ENCODE results near the gene EXOSC5. TPM values are rescaled to one million over a fixed set of nuclear protein-coding genes. Genes with fewer than 3 reads are reported as not detected.

EXOSC5 gene
- total RNA-seq, 2 experiments from 2014 or later = 47.5 to 51.7 TPM

- H3K27me3 Mint-ChIP-seq (ENCODE audit: low read depth) = no peaks in the 10 kb centered on the region
- no peak for DNase-seq
- H3K4me3 Mint-ChIP-seq = peak overlapping the region; percentile 68
- H3K9me3 Mint-ChIP-seq = no peaks in the 10 kb centered on the region
- CTCF ChIA-PET = interaction anchor here (3.0 kb wide), 1 partner anchor 7 kb away, joined by 19 read pairs; the partner anchor contains the start of gene B9D2
- H3K4me1 Mint-ChIP-seq (ENCODE audit: low read depth) = peaks cover 54% of the 10 kb centered on the region
- H3K36me3 Mint-ChIP-seq (ENCODE audit: low read depth) = peaks cover 6% of the 10 kb centered on the region
- H3K27ac Mint-ChIP-seq = peak overlapping the region; percentile 96
- intact Hi-C loops (cut with micrococcal nuclease) = loop anchor here (10.0 kb wide), 2 partner anchors 527 to 743 kb away; partner anchors contain the start of gene ARHGEF1
Measured at GRCh38 chr19:41357746-41358145, 39.4 kb downstream of the EXOSC5 start.

- CTCF ChIA-PET = interaction anchor here (0.7 to 3.0 kb wide), 4 partner anchors 8 to 49 kb away, joined by 3 to 19 read pairs (median 4); partner anchors contain the start of gene B9D2
- H3K27ac Mint-ChIP-seq = peak overlapping the region; percentile 96
- H3K9me3 Mint-ChIP-seq = no peaks in the 10 kb centered on the region
- no peaks in the 10 kb centered on the region for H3K27me3 Mint-ChIP-seq (ENCODE audit: low read depth)
- H3K4me3 Mint-ChIP-seq = peak overlapping the region; percentile 68
- peak; percentile 75 for DNase-seq
- peaks cover 8% of the 10 kb centered on the region for H3K36me3 Mint-ChIP-seq (ENCODE audit: low read depth)
- intact Hi-C loops (cut with micrococcal nuclease) = loop anchor here (10.0 kb wide), 2 partner anchors 528 to 742 kb away; partner anchors contain the start of gene ARHGEF1
- H3K4me1 Mint-ChIP-seq (ENCODE audit: low read depth) = peaks cover 49% of the 10 kb centered on the region
Measured at GRCh38 chr19:41356984-41357739, 40.0 kb downstream of the EXOSC5 start.

GRCh38 chr19:41355802-41356201, 41.4 kb downstream of the EXOSC5 start:
- DNase-seq = no peak
- Mint-ChIP-seq H3K9me3 (no peaks in the 10 kb centered on the region), H3K27ac (peak overlapping the region; percentile 96), H3K4me1 (ENCODE audit: low read depth) (peaks cover 47% of the 10 kb centered on the region), H3K4me3 (peak overlapping the region; percentile 57), H3K27me3 (ENCODE audit: low read depth) (no peaks in the 10 kb centered on the region), H3K36me3 (ENCODE audit: low read depth) (peaks cover 15% of the 10 kb centered on the region)
- intact Hi-C loops (cut with micrococcal nuclease) = loop anchor here (10.0 kb wide), 2 partner anchors 529 to 741 kb away; partner anchors contain the start of gene ARHGEF1
- CTCF ChIA-PET = interaction anchor here (1.0 to 3.0 kb wide), 4 partner anchors 9 to 83 kb away, joined by 3 to 19 read pairs (median 3); partner anchors contain the start of gene B9D2

DNA sequence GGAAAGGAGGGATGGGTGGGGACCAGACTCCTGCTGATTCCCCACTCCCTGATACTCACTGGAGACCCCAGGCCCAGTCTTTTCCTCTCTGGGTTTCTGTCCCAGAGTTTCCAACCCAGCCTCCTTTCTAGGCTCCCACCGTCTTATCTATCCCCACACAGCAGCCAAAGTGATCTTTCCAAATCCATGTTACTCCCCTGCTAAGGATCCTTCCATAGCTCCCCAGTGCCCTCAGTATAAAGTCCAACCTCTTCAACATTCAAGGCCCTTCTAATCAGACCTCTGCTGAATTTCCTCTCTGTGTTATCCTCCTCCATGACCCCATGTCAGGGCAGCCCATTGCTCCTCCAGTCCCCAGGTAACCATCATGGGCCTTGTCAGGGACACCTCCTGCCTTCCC, 42.1 kb downstream of the EXOSC5 start:
- H3K36me3 Mint-ChIP-seq (ENCODE audit: low read depth) = peaks cover 17% of the 10 kb centered on the region

GRCh38 chr19:41354343-41354953, 42.7 kb downstream of the EXOSC5 start:
- CTCF ChIA-PET = interaction anchor here (1.1 to 3.4 kb wide), 3 partner anchors 10 to 85 kb away, joined by 3 to 19 read pairs (median 14); partner anchors contain the start of gene B9D2
- H3K27me3 Mint-ChIP-seq (ENCODE audit: low read depth) = no peaks in the 10 kb centered on the region
- H3K36me3 Mint-ChIP-seq (ENCODE audit: low read depth) = peaks cover 21% of the 10 kb centered on the region

More for the DNA sequence above, 42.1 kb downstream of the EXOSC5 start:
- CTCF ChIA-PET = interaction anchor here (1.0 to 3.0 kb wide), 3 partner anchors 10 to 84 kb away, joined by 3 to 19 read pairs (median 3); partner anchors contain the start of gene B9D2
- intact Hi-C loops (cut with micrococcal nuclease) = loop anchor here (10.0 kb wide), 2 partner anchors 530 to 740 kb away; partner anchors contain the start of gene ARHGEF1
- no peaks in the 10 kb centered on the region for H3K27me3 Mint-ChIP-seq (ENCODE audit: low read depth)
- H3K9me3 Mint-ChIP-seq = no peaks in the 10 kb centered on the region
- H3K4me3 Mint-ChIP-seq = peak overlapping the region; percentile 87
- peak overlapping the region; percentile 96 for H3K27ac Mint-ChIP-seq
- no peak for DNase-seq
- H3K4me1 Mint-ChIP-seq (ENCODE audit: low read depth) = peaks cover 51% of the 10 kb centered on the region

GRCh38 chr19:41353466-41354342, 43.5 kb downstream of the EXOSC5 start, which contains the start of gene TGFB1:
TSS of gene TGFB1 (minus strand) at chr19:41353922. CDS start at chr19:41353044, 878 bp downstream.
- CTCF ChIA-PET = interaction anchor here (3.4 kb wide), 1 partner anchor 11 kb away, joined by 14 read pairs; the partner anchor contains the start of gene B9D2
- peak within 1 kb of the TSS; percentile 91 for H3K4me3 Mint-ChIP-seq

More at GRCh38 chr19:41354343-41354953, 42.7 kb downstream of the EXOSC5 start:
- Mint-ChIP-seq H3K9me3 (no peaks in the 10 kb centered on the region), H3K4me3 (peak overlapping the region; percentile 87), H3K4me1 (ENCODE audit: low read depth) (peaks cover 52% of the 10 kb centered on the region), H3K27ac (peak overlapping the region; percentile 93)
- intact Hi-C loops (cut with micrococcal nuclease) = loop anchor here (1.0 to 10.0 kb wide), 6 partner anchors 45 to 740 kb away; partner anchors contain the start of genes ARHGEF1, COQ8B, DMAC2 and ITPKC
- no peak for DNase-seq

DNA sequence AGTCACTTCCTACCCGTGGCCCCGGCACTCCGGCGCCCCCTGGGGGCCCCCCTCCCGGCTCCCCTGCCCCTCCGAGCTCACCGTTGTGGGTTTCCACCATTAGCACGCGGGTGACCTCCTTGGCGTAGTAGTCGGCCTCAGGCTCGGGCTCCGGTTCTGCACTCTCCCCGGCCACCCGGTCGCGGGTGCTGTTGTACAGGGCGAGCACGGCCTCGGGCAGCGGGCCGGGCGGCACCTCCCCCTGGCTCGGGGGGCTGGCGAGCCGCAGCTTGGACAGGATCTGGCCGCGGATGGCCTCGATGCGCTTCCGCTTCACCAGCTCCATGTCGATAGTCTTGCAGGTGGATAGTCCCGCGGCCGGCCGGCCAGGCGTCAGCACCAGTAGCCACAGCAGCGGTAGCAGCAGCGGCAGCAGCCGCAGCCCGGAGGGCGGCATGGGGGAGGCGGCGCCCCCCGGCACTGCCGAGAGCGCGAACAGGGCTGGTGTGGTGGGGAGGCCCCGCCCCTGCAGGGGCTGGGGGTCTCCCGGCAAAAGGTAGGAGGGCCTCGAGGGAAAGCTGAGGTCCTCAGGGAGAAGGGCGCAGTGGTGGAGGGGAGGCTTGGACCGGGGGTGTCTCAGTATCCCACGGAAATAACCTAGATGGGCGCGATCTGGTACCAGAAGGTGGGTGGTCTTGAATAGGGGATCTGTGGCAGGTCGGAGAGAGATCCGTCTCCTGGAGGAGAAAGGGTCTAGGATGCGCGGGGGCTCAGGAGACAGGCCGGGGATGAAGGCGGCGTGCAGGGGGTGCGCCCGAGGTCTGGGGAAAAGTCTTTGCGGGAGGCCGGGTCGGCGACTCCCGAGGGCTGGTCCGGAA, 44.3 kb downstream of the EXOSC5 start:
- no peaks in the 10 kb centered on the region for H3K27me3 Mint-ChIP-seq (ENCODE audit: low read depth)
- H3K27ac Mint-ChIP-seq = peak overlapping the region; percentile 97
- peaks cover 32% of the 10 kb centered on the region for H3K36me3 Mint-ChIP-seq (ENCODE audit: low read depth)
- H3K4me1 Mint-ChIP-seq (ENCODE audit: low read depth) = peaks cover 56% of the 10 kb centered on the region
- intact Hi-C loops (cut with micrococcal nuclease) = loop anchor here (1.0 to 10.0 kb wide), 9 partner anchors 10 to 738 kb away; partner anchors contain the start of genes ARHGEF1, BCKDHA, COQ8B and DMAC2
- peaks cover 2% of the 10 kb centered on the region for H3K9me3 Mint-ChIP-seq
- peak overlapping the region; percentile 91 for H3K4me3 Mint-ChIP-seq
- DNase-seq = peak; percentile 81
- CTCF ChIA-PET = interaction anchor here (0.9 to 3.4 kb wide), 5 partner anchors 12 to 89 kb away, joined by 3 to 14 read pairs (median 3); partner anchors contain the start of genes B9D2 and DMAC2

More at GRCh38 chr19:41353466-41354342, 43.5 kb downstream of the EXOSC5 start, which contains the start of gene TGFB1:
- Mint-ChIP-seq H3K27me3 (ENCODE audit: low read depth) (no peaks in the 10 kb centered on the region), H3K36me3 (ENCODE audit: low read depth) (peaks cover 28% of the 10 kb centered on the region), H3K27ac (peak within 1 kb of the TSS; percentile 97), H3K9me3 (no peaks in the 10 kb centered on the region), H3K4me1 (ENCODE audit: low read depth) (peaks cover 60% of the 10 kb centered on the region)
- intact Hi-C loops (cut with micrococcal nuclease) = loop anchor here (1.0 to 10.0 kb wide), 10 partner anchors 10 to 739 kb away; partner anchors contain the start of genes ARHGEF1, BCKDHA, COQ8B and DMAC2
- DNase-seq = peak; percentile 94

- Mint-ChIP-seq H3K9me3 (peaks cover 2% of the 10 kb centered on the region), H3K4me1 (ENCODE audit: low read depth) (peaks cover 51% of the 10 kb centered on the region), H3K4me3 (peak overlapping the region; percentile 91), H3K27me3 (ENCODE audit: low read depth) (no peaks in the 10 kb centered on the region), H3K36me3 (ENCODE audit: low read depth) (peaks cover 35% of the 10 kb centered on the region), H3K27ac (peak overlapping the region; percentile 97)
- CTCF ChIA-PET = interaction anchor here (0.7 to 3.4 kb wide), 7 partner anchors 12 to 197 kb away, joined by 3 to 14 read pairs (median 3); partner anchors contain the start of genes B9D2 and DMAC2
- no peak for DNase-seq
- intact Hi-C loops (cut with micrococcal nuclease) = loop anchor here (5.0 to 10.0 kb wide), 5 partner anchors 85 to 737 kb away; partner anchors contain the start of genes ARHGEF1, COQ8B, DMAC2 and ITPKC
Measured at GRCh38 chr19:41352279-41352608, 44.9 kb downstream of the EXOSC5 start.

DNA sequence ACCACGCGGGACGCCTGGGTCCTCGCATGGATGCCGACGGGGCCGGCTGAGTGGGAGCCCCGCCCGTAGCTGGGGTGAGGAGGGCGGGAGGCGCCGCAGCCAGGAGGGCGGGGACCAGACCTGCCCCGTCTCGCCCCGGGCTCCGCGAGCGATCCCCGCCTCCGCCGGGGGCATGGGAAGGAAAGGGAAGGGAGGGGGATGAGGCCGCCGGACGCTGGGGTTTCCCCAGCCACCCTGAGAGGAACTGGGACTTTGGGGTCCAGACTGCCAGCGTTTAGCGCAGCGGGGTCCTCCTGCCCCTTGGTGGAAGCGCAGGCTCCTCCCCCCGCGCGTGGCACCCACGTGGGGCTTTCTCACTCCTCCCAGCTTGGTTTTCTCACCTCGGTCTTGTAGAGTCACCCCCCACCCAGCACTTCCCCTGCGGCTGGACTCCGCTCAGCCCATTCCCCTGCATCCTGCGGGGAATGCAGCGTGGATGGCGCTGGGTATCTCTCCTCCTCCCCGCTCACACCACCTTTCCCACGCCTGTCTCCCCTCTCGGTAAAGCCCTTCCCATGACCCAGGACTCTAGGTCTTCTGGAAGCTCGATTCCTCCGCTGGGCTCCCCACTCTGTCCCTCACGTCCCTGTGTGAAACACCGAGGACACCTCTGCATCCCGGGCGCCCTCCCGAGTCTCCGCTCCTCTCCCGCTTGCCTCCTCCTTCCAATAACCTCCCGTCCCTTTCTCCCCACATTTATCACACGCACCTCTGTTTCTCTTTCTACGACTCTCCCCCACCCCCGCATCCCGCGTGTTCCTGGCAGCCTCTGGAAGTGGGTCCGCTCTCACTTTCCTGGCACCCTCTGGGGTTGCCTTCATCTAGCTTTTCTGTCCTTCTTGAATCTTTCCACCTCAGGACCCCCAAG, 45.6 kb downstream of the EXOSC5 start:
- Mint-ChIP-seq H3K27me3 (ENCODE audit: low read depth) (no peaks in the 10 kb centered on the region), H3K9me3 (peaks cover 2% of the 10 kb centered on the region), H3K4me3 (peak overlapping the region; percentile 91), H3K36me3 (ENCODE audit: low read depth) (peaks cover 37% of the 10 kb centered on the region), H3K4me1 (ENCODE audit: low read depth) (peaks cover 46% of the 10 kb centered on the region), H3K27ac (peak overlapping the region; percentile 97)
- CTCF ChIA-PET = interaction anchor here (0.7 to 3.4 kb wide), 9 partner anchors 13 to 198 kb away, joined by 3 to 14 read pairs (median 3); partner anchors contain the start of genes B9D2 and DMAC2
- peak; percentile 76 for DNase-seq
- intact Hi-C loops (cut with micrococcal nuclease) = loop anchor here (1.0 to 10.0 kb wide), 6 partner anchors 23 to 737 kb away; partner anchors contain the start of genes ARHGEF1, COQ8B, DMAC2 and ITPKC

All from activated naive CD4-positive, alpha-beta T cell treated with anti-CD3 and anti-CD28 coated beads for 36 hours (primary cell).